ENCODE data around the gene SHISA7. TPM values are rescaled to one million over a fixed set of nuclear protein-coding genes. Genes with fewer than 3 reads are reported as not detected.
A peak's percentile ranks its signal among the peaks of the same experiment; 100 is the strongest.

Gene SHISA7
- total and polyA plus RNA-seq, 2 experiments from 2014 or later = not detected

DNA sequence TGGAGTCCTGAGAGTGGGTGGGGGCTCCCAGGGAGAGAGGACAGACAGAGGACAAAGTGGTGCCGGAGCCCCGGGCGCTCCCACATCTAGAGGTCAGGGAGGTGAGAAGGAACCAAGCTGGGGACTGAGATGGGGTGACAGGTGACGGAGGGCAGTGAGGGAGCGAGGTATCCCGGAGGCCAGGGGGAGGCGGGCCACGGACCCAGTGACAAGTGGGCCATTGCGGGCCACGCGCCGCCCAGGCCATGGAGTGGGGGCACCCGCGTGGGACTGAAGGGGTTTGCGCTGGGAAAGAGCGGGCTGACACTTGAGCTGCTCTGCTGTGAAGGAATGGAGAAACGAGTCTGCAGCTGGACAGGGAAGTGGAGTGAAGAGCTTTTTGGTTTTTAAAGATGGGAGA lies 35.9 kb upstream of the SHISA7 start:
- Histone ChIP-seq H3K36me3 (peaks cover 2% of the 10 kb centered on the region), H3K9me3 (ENCODE audit: low read depth) (no peaks in the 10 kb centered on the region), H3K4me1 (ENCODE audit: low read depth) (peaks cover 3% of the 10 kb centered on the region), H3K27me3 (no peaks in the 10 kb centered on the region), H3K4me3 (no peak overlapping the region), H3K27ac (peak overlapping the region; percentile 60)
- no peak for DNase-seq (ENCODE audit: low read depth in 1 of 2, low spot score in 1 of 2)
- TF ChIP-seq, protein P1, sequence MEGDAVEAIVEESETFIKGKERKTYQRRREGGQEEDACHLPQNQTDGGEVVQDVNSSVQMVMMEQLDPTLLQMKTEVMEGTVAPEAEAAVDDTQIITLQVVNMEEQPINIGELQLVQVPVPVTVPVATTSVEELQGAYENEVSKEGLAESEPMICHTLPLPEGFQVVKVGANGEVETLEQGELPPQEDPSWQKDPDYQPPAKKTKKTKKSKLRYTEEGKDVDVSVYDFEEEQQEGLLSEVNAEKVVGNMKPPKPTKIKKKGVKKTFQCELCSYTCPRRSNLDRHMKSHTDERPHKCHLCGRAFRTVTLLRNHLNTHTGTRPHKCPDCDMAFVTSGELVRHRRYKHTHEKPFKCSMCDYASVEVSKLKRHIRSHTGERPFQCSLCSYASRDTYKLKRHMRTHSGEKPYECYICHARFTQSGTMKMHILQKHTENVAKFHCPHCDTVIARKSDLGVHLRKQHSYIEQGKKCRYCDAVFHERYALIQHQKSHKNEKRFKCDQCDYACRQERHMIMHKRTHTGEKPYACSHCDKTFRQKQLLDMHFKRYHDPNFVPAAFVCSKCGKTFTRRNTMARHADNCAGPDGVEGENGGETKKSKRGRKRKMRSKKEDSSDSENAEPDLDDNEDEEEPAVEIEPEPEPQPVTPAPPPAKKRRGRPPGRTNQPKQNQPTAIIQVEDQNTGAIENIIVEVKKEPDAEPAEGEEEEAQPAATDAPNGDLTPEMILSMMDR (IDR thresholded peaks at IDR 0.05; ENCODE audit: low read depth, low read length) = no peak

DNA sequence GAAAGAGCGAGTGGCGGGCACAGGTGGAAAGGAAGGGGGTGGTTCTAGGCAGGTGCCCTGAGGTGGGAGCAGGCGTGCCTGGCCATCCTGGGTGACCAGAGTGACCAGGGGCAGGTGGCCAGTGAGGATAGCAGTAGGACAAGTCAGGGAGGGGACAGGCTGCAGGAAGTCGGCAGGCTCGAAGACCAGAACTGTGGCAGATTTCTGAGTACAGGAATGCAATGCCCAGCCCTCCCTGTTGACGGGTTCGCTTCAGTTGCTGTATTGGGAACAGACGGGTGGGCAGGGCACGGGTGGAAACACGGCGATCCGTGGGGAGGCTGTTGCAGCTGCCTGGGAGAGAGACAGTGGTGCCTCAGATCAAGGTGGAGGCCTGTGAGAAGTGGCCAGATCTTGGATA lies 35.3 kb upstream of the SHISA7 start:
- no peak overlapping the region for H3K4me3 ChIP-seq
- TF ChIP-seq, protein P1 (IDR thresholded peaks at IDR 0.05; ENCODE audit: low read depth, low read length) = no peak
- no peaks in the 10 kb centered on the region for H3K9me3 ChIP-seq (ENCODE audit: low read depth)
- H3K27me3 ChIP-seq = no peaks in the 10 kb centered on the region
- peaks cover 3% of the 10 kb centered on the region for H3K4me1 ChIP-seq (ENCODE audit: low read depth)
- H3K36me3 ChIP-seq = peaks cover 2% of the 10 kb centered on the region
- no peak for DNase-seq (ENCODE audit: low read depth in 1 of 2, low spot score in 1 of 2)
- peak overlapping the region; percentile 60 for H3K27ac ChIP-seq

DNA sequence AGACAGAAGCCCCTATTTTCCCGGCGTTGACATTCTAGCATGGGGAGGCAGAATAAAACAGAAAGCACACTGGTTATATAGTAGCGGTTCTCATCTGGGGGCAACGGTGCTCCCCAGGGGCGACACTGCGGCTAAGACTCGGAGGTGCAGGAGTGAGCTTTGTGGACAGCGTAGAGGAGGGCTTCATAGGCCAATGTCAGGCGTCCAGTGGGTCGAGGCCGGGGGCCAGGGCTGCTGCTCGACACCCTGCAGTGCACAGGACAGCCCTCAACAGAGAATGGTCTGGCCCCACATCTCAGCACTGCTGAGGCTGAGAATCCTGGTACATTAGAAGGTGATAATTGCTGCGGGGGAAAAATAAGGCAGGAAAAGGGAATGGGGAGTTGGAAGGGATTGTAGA lies 34.8 kb upstream of the SHISA7 start:
- Histone ChIP-seq H3K9me3 (ENCODE audit: low read depth) (no peaks in the 10 kb centered on the region), H3K4me1 (ENCODE audit: low read depth) (peaks cover 3% of the 10 kb centered on the region), H3K27ac (no peak overlapping the region), H3K36me3 (peaks cover 2% of the 10 kb centered on the region), H3K4me3 (no peak overlapping the region), H3K27me3 (no peaks in the 10 kb centered on the region)
- TF ChIP-seq, protein P1 (IDR thresholded peaks at IDR 0.05; ENCODE audit: low read depth, low read length) = no peak
- no peak for DNase-seq (ENCODE audit: low read depth in 1 of 2, low spot score in 1 of 2)

DNA sequence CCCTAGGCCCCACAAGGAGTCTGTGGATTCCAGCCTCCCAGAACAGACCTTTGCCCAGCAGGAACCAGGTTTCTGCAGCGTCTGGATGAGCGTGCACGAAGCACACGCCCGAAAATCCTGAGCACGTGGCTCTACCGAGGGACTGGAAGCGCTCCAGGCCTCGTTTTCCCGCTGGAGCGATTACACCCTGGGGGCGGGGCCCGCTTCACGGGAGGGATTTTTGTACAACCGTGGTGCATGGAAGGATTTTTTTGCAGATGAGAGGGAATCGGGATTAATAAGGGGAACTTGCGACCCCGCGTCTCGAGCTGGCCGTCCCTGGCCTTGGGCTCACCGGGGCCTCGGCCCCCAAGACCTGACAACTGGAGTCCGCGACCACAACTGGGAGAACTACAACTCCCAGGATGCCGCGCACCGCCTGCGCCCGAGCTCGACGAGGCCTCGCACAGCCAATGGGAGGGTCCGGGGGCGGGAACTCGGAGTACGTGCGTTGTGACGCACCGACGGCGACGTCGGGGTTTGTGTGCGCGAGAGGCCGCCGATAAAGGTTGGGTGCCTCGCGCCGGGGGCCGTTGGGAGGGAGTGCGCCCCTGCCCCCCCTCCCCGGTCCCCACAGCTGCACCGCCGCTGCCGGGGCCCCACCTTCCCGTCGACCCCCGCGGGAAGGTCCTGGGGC lies 33.1 kb upstream of the SHISA7 start, which contains the start of gene ZNF628:
TSS of gene ZNF628 (plus strand) at position 518 of the 676 bp plus-strand sequence. CDS start 3,294 bp downstream, outside the sequence.
- H3K4me1 ChIP-seq (ENCODE audit: low read depth) = peaks cover 3% of the 10 kb centered on the region
- no peaks in the 10 kb centered on the region for H3K9me3 ChIP-seq (ENCODE audit: low read depth)
- H3K27me3 ChIP-seq = no peaks in the 10 kb centered on the region
- peak; percentile 99 for DNase-seq (ENCODE audit: low read depth in 1 of 2, low spot score in 1 of 2)
- H3K27ac ChIP-seq = peak within 1 kb of the TSS; percentile 96
- H3K36me3 ChIP-seq = no peaks in the 10 kb centered on the region
- TF ChIP-seq, protein P1 (IDR thresholded peaks at IDR 0.05; ENCODE audit: low read depth, low read length) = no peak
- H3K4me3 ChIP-seq = peak within 1 kb of the TSS; percentile 92

DNA sequence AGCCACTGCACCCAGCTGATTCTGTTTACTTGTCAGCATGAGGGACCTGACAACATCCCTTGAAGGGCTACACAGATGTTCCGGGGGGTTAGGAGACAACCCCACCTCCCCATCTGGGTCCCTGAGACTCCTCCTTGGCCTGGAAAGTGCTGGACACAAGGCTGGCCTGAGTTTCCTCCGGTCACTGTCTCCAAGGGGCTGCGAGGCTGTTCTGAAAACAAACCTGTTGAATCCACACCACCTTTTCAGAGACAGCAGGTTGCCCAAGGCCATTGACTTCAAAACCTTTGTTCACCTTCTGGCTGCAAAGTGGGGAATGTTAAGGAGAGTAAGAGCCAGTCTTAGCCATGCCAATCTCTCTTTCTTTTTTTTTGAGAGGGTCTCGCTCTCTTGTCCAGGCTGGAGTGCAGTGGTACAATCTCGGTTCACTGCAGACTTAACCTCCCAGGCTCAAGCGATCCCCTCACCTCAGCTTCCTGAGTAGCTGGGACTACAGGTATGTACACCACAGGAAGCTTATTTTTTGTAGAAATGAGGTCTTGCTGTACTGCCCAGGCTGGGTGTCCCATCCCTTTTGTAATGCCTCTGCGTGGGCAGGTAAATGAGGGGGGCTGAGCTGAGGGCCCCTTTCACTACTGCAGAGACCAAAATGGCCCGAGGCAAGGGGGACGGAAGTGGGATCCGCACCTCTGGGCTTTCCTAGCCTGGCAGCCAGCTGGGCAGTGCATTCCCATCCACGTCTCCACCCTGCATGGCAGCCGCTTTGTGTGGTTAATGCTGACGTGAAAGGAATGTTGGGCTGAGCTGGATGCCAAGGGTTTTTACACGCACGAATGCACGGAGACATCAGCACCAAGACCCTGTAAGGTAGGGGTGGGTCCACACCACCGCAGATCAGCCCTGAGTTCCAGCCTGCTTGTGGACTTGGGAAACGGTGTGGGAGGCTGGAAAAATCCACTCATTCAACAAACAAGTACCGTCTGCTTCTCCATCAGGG lies 31.5 kb upstream of the SHISA7 start:
- Histone ChIP-seq H3K36me3 (no peaks in the 10 kb centered on the region), H3K9me3 (ENCODE audit: low read depth) (no peaks in the 10 kb centered on the region), H3K4me3 (no peak overlapping the region), H3K27me3 (no peaks in the 10 kb centered on the region), H3K27ac (no peak overlapping the region), H3K4me1 (ENCODE audit: low read depth) (peaks cover 3% of the 10 kb centered on the region)
- TF ChIP-seq, protein P1 (IDR thresholded peaks at IDR 0.05; ENCODE audit: low read depth, low read length) = no peak
- no peak for DNase-seq (ENCODE audit: low read depth in 1 of 2, low spot score in 1 of 2)
